ENCODE measurements around the gene ACVR1C. TPM values are rescaled to one million over a fixed set of nuclear protein-coding genes. Genes with fewer than 3 reads are reported as not detected.

The ACVR1C gene
- total RNA-seq, 1 donor from 2014 or later = 0.20 TPM

- DNase-seq = no peak
- ATAC-seq (ENCODE audit: low read depth) = no peak
- POLR2A ChIA-PET = no interaction called here
- TF ChIP-seq CTCF (IDR thresholded peaks at IDR 0.05) = no peak
- intact Hi-C loops (cut with micrococcal nuclease) = no loop called here
- H3K27ac Mint-ChIP-seq = no peak overlapping the region
- no peak overlapping the region for H3K4me3 Mint-ChIP-seq
- H3K36me3 Mint-ChIP-seq (ENCODE audit: low read depth) = no peaks in the 10 kb centered on the region
- no peaks in the 10 kb centered on the region for H3K27me3 Mint-ChIP-seq
- CTCF ChIA-PET = no interaction called here
- H3K9me3 Mint-ChIP-seq = peaks cover 3% of the 10 kb centered on the region
- H3K4me1 Mint-ChIP-seq = peaks cover 9% of the 10 kb centered on the region
Observed at GRCh38 chr2:157565550-157565949, 63.1 kb downstream of the ACVR1C start.

- TF ChIP-seq CTCF (IDR thresholded peaks at IDR 0.05) = no peak
- Mint-ChIP-seq H3K36me3 (ENCODE audit: low read depth) (no peaks in the 10 kb centered on the region), H3K9me3 (peaks cover 3% of the 10 kb centered on the region), H3K4me1 (peaks cover 10% of the 10 kb centered on the region), H3K27me3 (no peaks in the 10 kb centered on the region), H3K4me3 (no peak overlapping the region), H3K27ac (no peak overlapping the region)
- CTCF ChIA-PET = no interaction called here
- intact Hi-C loops (cut with micrococcal nuclease) = no loop called here
- DNase-seq (no peak), ATAC-seq (ENCODE audit: low read depth) (no peak)
- POLR2A ChIA-PET = no interaction called here
Observed at GRCh38 chr2:157559890-157560289, 68.8 kb downstream of the ACVR1C start.

- H3K27me3 Mint-ChIP-seq = no peaks in the 10 kb centered on the region
- intact Hi-C loops (cut with micrococcal nuclease) = no loop called here
- peaks cover 10% of the 10 kb centered on the region for H3K4me1 Mint-ChIP-seq
- CTCF ChIA-PET = no interaction called here
- H3K4me3 Mint-ChIP-seq = no peak overlapping the region
- TF ChIP-seq CTCF (IDR thresholded peaks at IDR 0.05) = no peak
- H3K27ac Mint-ChIP-seq = no peak overlapping the region
- ATAC-seq (ENCODE audit: low read depth) (no peak), DNase-seq (no peak)
- H3K9me3 Mint-ChIP-seq = peaks cover 3% of the 10 kb centered on the region
- no peaks in the 10 kb centered on the region for H3K36me3 Mint-ChIP-seq (ENCODE audit: low read depth)
- POLR2A ChIA-PET = no interaction called here
Observed at GRCh38 chr2:157559461-157559860, 69.2 kb downstream of the ACVR1C start.

GRCh38 chr2:157559061-157559460 is 69.6 kb downstream of the ACVR1C start:
- no peak for TF ChIP-seq CTCF (IDR thresholded peaks at IDR 0.05)
- ATAC-seq (ENCODE audit: low read depth) (no peak), DNase-seq (no peak)
- Mint-ChIP-seq H3K4me1 (peaks cover 10% of the 10 kb centered on the region), H3K4me3 (no peak overlapping the region), H3K27me3 (no peaks in the 10 kb centered on the region), H3K9me3 (peaks cover 3% of the 10 kb centered on the region), H3K27ac (no peak overlapping the region), H3K36me3 (ENCODE audit: low read depth) (no peaks in the 10 kb centered on the region)
- ChIA-PET CTCF (no interaction called here), POLR2A (no interaction called here)
- intact Hi-C loops (cut with micrococcal nuclease) = no loop called here

- ChIA-PET POLR2A (no interaction called here), CTCF (no interaction called here)
- H3K27me3 Mint-ChIP-seq = no peaks in the 10 kb centered on the region
- H3K4me3 Mint-ChIP-seq = no peak overlapping the region
- no peak for TF ChIP-seq CTCF (IDR thresholded peaks at IDR 0.05)
- no peak for ATAC-seq (ENCODE audit: low read depth)
- DNase-seq = no peak
- H3K9me3 Mint-ChIP-seq = no peaks in the 10 kb centered on the region
- H3K4me1 Mint-ChIP-seq = peaks cover 5% of the 10 kb centered on the region
- intact Hi-C loops (cut with micrococcal nuclease) = no loop called here
- no peaks in the 10 kb centered on the region for H3K36me3 Mint-ChIP-seq (ENCODE audit: low read depth)
- no peak overlapping the region for H3K27ac Mint-ChIP-seq
Observed at GRCh38 chr2:157557770-157558169, 70.9 kb downstream of the ACVR1C start.
